Measurements from ENCODE around the gene PTDSS2. TPM values are rescaled to one million over a fixed set of nuclear protein-coding genes. Genes with fewer than 3 reads are reported as not detected.
"Not testable (repeated sequence)": the region's sequence is repeated elsewhere in the genome, so short reads cannot be mapped to it uniquely, and the experiment has no call there.

The PTDSS2 gene
- polyA plus RNA-seq, 4 donors = 9.5 to 20.3 (median 15.4) TPM

DNA sequence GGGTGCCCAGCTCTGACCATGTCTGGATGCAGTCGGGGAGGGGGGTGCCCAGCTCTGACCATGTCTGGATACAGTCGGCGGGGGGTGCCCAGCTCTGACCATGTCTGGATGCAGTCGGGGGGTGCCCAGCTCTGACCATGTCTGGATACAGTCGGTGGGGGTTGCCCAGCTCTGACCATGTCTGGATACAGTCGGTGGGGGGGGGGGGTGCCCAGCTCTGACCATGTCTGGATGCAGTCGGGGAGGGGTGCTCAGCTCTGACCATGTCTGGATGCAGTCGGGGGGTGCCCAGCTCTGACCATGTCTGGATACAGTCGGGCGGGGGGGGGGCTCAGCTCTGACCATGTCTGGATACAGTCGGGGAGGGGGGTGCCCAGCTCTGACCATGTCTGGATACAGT, 38.6 kb upstream of the PTDSS2 start:
- Histone ChIP-seq H3K36me3 (ENCODE audit: control insufficient read depth in 3 of 3, insufficient read depth in 2 of 3, low read depth in 1 of 3, low read length in 3 of 3) (peaks cover 0 to 42% (median 0%) of the 10 kb centered on the region in 3 donors), H3K4me1 (ENCODE audit: control insufficient read depth in 3 of 3, insufficient read depth in 2 of 3, low read depth in 1 of 3, low read length in 2 of 3) (peaks cover 0 to 29% (median 3%) of the 10 kb centered on the region in 3 donors)
- 76 to 84% (median 83%) methylated on average over 7 to 11 of the region's 11 CpGs for WGBS, 3 donors
- H3K4me3 ChIP-seq (ENCODE audit: low read depth in 1 of 3, low read length in 3 of 3); H3K27ac ChIP-seq (ENCODE audit: low read depth in 1 of 3, low read length in 2 of 3); H3K9me3 ChIP-seq (ENCODE audit: control insufficient read depth in 2 of 2, insufficient read depth in 1 of 2, low read depth in 1 of 2, low read length in 1 of 2); H3K27me3 ChIP-seq (ENCODE audit: control insufficient read depth in 3 of 3, insufficient read depth in 3 of 3, low read length in 3 of 3); FAIRE-seq; DNase-seq: not testable (repeated sequence)

GRCh38 chr11:412641-413119, 37.4 kb upstream of the PTDSS2 start:
- FAIRE-seq = no peak
- peak overlapping the region in 1 of 3 donors; percentile 1 for H3K27ac ChIP-seq (ENCODE audit: low read depth in 1 of 3, low read length in 2 of 3)
- no peak overlapping the region for H3K4me3 ChIP-seq (ENCODE audit: low read depth in 1 of 3, low read length in 3 of 3)
- WGBS, 3 donors = 76 to 83% (median 77%) methylated on average over 8 to 15 of the region's 15 CpGs
- no peaks in the 10 kb centered on the region for H3K9me3 ChIP-seq (ENCODE audit: control insufficient read depth in 2 of 2, insufficient read depth in 1 of 2, low read depth in 1 of 2, low read length in 1 of 2)
- H3K27me3 ChIP-seq (ENCODE audit: control insufficient read depth in 3 of 3, insufficient read depth in 3 of 3, low read length in 3 of 3) = peaks cover 0 to 3% (median 0%) of the 10 kb centered on the region in 3 donors
- DNase-seq = no peak
- H3K36me3 ChIP-seq (ENCODE audit: control insufficient read depth in 3 of 3, insufficient read depth in 2 of 3, low read depth in 1 of 3, low read length in 3 of 3) = peaks cover 0 to 40% (median 0%) of the 10 kb centered on the region in 3 donors
- H3K4me1 ChIP-seq (ENCODE audit: control insufficient read depth in 3 of 3, insufficient read depth in 2 of 3, low read depth in 1 of 3, low read length in 2 of 3) = peaks cover 0 to 27% (median 0%) of the 10 kb centered on the region in 3 donors

DNA sequence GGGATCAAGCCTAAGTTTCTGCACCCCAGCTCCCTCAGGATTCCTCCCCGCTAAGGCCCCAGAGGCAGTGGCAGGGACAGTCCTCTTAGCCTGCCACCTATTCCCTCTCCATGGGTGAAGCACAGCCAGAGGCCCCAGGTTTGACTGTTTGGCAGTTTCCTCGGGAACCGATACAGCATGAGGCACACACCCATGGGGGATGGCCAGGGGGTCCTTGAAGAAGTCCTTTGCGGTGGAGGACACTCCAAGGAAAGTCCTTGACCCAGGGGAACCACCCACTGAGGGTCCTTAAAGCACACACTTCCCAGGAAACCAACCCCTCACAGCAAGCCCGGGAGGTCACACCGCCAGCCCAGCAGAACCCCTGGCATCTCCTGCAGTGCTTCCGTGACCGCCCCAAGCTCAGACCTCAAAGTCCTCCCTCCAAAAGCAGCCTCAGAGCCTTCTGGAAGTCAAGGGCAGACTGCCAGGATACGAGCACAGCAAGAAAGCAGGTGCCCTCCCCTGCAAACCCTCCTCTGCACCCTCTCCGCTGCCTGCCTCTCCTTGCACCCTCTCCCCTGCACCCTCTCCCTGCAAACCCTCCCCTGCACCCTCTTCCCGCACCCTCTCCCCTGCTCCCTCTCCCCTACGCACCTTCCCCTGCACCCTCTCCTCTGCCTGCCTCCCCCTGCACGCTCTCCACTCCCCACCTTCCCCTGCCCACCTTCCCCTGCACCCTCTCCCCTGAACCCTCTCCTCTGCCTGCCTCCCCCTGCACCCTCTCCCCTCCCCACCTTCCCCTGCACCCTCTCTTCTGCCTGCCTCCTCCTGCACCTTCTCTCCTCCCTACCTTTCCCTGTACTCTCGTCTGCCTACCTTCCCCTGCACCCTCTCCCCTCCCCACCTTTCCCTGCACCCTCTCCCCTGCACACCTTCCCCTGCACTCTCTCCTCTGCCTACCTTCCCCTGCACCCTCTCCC, 36.7 kb upstream of the PTDSS2 start:
- no peaks in the 10 kb centered on the region for H3K9me3 ChIP-seq (ENCODE audit: control insufficient read depth in 2 of 2, insufficient read depth in 1 of 2, low read depth in 1 of 2, low read length in 1 of 2)
- peak overlapping the region in 1 of 3 donors; percentile 1 for H3K27ac ChIP-seq (ENCODE audit: low read depth in 1 of 3, low read length in 2 of 3)
- DNase-seq (peak in 1 of 2 donors; percentile 45), FAIRE-seq (no peak)
- peaks cover 0 to 30% (median 0%) of the 10 kb centered on the region in 3 donors for H3K4me1 ChIP-seq (ENCODE audit: control insufficient read depth in 3 of 3, insufficient read depth in 2 of 3, low read depth in 1 of 3, low read length in 2 of 3)
- H3K4me3 ChIP-seq (ENCODE audit: low read depth in 1 of 3, low read length in 3 of 3) = no peak overlapping the region
- H3K27me3 ChIP-seq (ENCODE audit: control insufficient read depth in 3 of 3, insufficient read depth in 3 of 3, low read length in 3 of 3) = peaks cover 0 to 7% (median 0%) of the 10 kb centered on the region in 3 donors
- peaks cover 0 to 40% (median 0%) of the 10 kb centered on the region in 3 donors for H3K36me3 ChIP-seq (ENCODE audit: control insufficient read depth in 3 of 3, insufficient read depth in 2 of 3, low read depth in 1 of 3, low read length in 3 of 3)
- WGBS, 3 donors = 25 to 40% (median 38%) methylated on average over 12 to 13 of the region's 14 CpGs

DNA sequence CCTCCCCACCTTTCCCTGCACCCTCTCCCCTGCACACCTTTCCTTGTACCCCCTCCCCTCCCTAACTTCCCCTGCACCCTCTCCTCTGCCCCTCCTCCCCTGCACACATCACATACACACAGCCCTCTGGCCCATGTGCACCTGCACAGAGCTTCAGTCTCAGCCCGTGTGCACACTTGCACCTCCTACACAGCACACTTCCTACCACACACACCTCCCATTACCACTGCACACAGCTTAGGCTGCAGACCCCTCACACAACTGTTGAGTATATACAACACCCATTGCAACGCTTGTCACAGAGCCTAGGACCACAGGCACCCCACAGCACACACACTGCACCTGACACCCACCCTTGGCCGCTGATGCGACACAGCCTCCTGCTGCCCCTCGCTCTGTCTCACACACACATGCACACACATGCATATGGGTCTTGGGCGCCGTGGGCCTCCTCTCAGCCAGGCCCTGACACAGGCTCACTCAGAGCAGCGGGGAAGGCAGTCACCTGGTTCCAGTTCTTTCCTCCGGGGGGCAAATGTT, 35.7 kb upstream of the PTDSS2 start:
- Histone ChIP-seq H3K27ac (ENCODE audit: low read depth in 1 of 3, low read length in 2 of 3) (peak overlapping the region in 1 of 3 donors; percentile 49), H3K36me3 (ENCODE audit: control insufficient read depth in 3 of 3, insufficient read depth in 2 of 3, low read depth in 1 of 3, low read length in 3 of 3) (peaks cover 0 to 40% (median 0%) of the 10 kb centered on the region in 3 donors), H3K27me3 (ENCODE audit: control insufficient read depth in 3 of 3, insufficient read depth in 3 of 3, low read length in 3 of 3) (peaks cover 0 to 7% (median 0%) of the 10 kb centered on the region in 3 donors), H3K4me1 (ENCODE audit: control insufficient read depth in 3 of 3, insufficient read depth in 2 of 3, low read depth in 1 of 3, low read length in 2 of 3) (peaks cover 0 to 30% (median 0%) of the 10 kb centered on the region in 3 donors), H3K9me3 (ENCODE audit: control insufficient read depth in 2 of 2, insufficient read depth in 1 of 2, low read depth in 1 of 2, low read length in 1 of 2) (no peaks in the 10 kb centered on the region), H3K4me3 (ENCODE audit: low read depth in 1 of 3, low read length in 3 of 3) (peak overlapping the region in 2 of 3 donors; percentile 31 to 80)
- DNase-seq = no peak
- 38 to 64% (median 40%) methylated on average over 9 of the region's 9 CpGs for WGBS, 3 donors
- no peak for FAIRE-seq

DNA sequence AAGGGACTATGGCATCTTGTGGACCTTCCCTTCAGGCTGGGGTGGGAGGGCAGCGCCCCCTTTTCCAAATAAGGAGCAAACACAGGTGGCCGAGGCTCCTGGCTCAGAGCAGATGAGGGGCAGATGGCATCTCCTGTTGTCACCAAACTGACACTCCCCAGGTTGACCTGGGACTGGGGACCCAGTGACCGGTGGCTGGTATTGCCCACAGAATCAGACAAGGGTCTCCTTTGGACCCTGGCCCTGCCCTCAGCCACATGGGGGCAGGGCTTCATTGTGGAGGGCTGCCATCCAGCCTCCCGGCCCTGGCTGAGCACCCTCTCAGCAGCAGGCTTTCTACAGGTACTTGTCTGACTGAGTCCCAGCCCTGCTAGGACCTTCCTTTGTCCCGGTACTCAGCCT, 34.4 kb upstream of the PTDSS2 start:
- DNase-seq = peak in 1 of 2 donors; percentile 53
- 16 to 39% (median 25%) methylated on average over 5 of the region's 5 CpGs for WGBS, 3 donors
- Histone ChIP-seq H3K36me3 (ENCODE audit: control insufficient read depth in 3 of 3, insufficient read depth in 2 of 3, low read depth in 1 of 3, low read length in 3 of 3) (peaks cover 0 to 43% (median 4%) of the 10 kb centered on the region in 3 donors), H3K4me1 (ENCODE audit: control insufficient read depth in 3 of 3, insufficient read depth in 2 of 3, low read depth in 1 of 3, low read length in 2 of 3) (peaks cover 0 to 27% (median 0%) of the 10 kb centered on the region in 3 donors), H3K27me3 (ENCODE audit: control insufficient read depth in 3 of 3, insufficient read depth in 3 of 3, low read length in 3 of 3) (peaks cover 0 to 7% (median 0%) of the 10 kb centered on the region in 3 donors), H3K4me3 (ENCODE audit: low read depth in 1 of 3, low read length in 3 of 3) (peak overlapping the region in 2 of 3 donors; percentile 80 to 83), H3K27ac (ENCODE audit: low read depth in 1 of 3, low read length in 2 of 3) (peak overlapping the region; percentile 82 to 96 (median 90)), H3K9me3 (ENCODE audit: control insufficient read depth in 2 of 2, insufficient read depth in 1 of 2, low read depth in 1 of 2, low read length in 1 of 2) (no peaks in the 10 kb centered on the region)
- no peak for FAIRE-seq

DNA sequence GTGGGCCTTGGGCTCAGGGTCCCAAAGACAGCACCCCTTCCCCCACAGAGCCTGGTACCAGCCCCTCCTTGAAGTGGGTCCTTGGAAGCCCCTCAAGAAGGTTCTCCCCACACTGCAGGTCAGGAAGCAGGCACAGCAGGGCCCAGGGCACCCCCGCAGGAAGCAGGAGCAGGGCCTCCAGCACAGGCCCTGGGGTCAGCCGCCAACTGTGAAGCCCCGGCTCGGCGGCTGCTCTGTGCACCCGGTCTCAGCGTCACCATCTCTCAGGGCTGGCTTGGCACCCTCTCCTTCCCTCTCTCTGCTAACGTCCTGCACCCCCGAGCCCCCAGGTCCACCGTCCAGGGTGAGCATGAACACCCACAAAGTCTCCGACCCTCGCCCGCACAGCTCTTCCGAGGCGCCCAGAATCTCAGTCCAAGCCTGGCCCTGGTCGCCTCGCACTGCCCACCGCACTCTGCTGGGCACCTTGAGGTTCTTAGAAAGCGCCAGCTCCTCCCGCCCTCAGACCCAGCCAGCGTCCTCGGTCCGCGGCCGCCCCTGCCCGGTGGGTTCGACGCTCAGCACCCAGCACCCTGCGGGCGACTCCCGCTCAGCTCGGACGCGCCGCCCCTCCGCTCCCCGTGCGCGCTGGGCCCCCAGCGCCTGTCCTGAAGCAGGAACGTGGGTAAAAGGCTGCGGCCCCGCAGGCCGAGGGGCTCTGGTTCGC, 33.9 kb upstream of the PTDSS2 start:
- 4 to 10% (median 5%) methylated on average over 43 to 45 of the region's 45 CpGs for WGBS, 3 donors
- Histone ChIP-seq H3K4me1 (ENCODE audit: control insufficient read depth in 3 of 3, insufficient read depth in 2 of 3, low read depth in 1 of 3, low read length in 2 of 3) (peaks cover 0 to 27% (median 0%) of the 10 kb centered on the region in 3 donors), H3K36me3 (ENCODE audit: control insufficient read depth in 3 of 3, insufficient read depth in 2 of 3, low read depth in 1 of 3, low read length in 3 of 3) (peaks cover 0 to 49% (median 7%) of the 10 kb centered on the region in 3 donors), H3K4me3 (ENCODE audit: low read depth in 1 of 3, low read length in 3 of 3) (peak overlapping the region; percentile 67 to 83 (median 80)), H3K27me3 (ENCODE audit: control insufficient read depth in 3 of 3, insufficient read depth in 3 of 3, low read length in 3 of 3) (peaks cover 0 to 7% (median 0%) of the 10 kb centered on the region in 3 donors), H3K9me3 (ENCODE audit: control insufficient read depth in 2 of 2, insufficient read depth in 1 of 2, low read depth in 1 of 2, low read length in 1 of 2) (no peaks in the 10 kb centered on the region), H3K27ac (ENCODE audit: low read depth in 1 of 3, low read length in 2 of 3) (peak overlapping the region; percentile 82 to 96 (median 90))
- no peak for FAIRE-seq
- no peak for DNase-seq

DNA sequence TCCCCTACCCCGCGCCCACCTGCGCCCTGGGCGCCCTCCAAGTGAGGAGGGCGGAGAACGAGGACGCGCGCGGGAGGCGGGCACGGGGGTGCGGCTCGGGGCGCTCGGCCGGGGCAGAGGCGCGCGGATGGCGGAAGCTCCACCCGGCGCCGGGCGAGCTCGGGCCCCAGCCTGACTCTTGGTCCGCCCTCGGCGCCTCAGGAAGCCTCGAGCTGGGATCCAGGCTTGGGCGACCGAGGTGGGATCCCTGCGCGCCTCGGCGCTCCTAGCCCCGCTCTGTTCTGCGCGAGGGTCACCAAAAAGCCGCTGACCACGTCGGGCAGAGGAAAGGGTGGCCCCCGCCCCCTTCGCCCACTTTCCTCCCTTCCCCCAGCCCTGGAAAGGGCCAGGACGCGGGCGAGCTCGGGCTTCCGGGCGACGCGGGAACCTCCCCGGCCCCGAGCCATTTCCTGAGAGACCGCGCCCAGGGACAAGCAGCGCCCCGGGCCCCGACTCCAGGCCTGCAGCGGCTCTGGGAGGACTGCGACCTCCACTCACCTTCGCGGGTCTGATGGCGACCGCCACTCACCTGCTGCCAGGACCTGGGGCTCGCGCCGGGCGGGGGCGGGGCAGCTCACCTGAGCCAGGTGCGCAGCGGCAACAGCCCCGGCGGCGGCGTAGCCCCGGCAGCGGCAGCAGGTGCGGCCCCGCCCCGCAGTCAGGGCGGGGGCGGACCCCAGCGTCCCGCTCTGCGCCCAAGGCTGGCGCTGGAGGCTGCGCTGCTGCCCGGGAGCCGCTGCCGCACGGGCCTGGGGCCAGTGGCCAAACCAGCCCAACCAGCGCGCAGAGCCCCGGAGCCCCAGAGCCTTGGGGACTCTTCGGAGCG, 33.1 kb upstream of the PTDSS2 start:
- H3K36me3 ChIP-seq (ENCODE audit: control insufficient read depth in 3 of 3, insufficient read depth in 2 of 3, low read depth in 1 of 3, low read length in 3 of 3) = peaks cover 0 to 54% (median 7%) of the 10 kb centered on the region in 3 donors
- peak overlapping the region; percentile 82 to 96 (median 90) for H3K27ac ChIP-seq (ENCODE audit: low read depth in 1 of 3, low read length in 2 of 3)
- DNase-seq (peak; percentile 81 to 93), FAIRE-seq (no peak)
- H3K27me3 ChIP-seq (ENCODE audit: control insufficient read depth in 3 of 3, insufficient read depth in 3 of 3, low read length in 3 of 3) = peaks cover 0 to 7% (median 0%) of the 10 kb centered on the region in 3 donors
- H3K9me3 ChIP-seq (ENCODE audit: control insufficient read depth in 2 of 2, insufficient read depth in 1 of 2, low read depth in 1 of 2, low read length in 1 of 2) = no peaks in the 10 kb centered on the region
- peak overlapping the region; percentile 67 to 83 (median 80) for H3K4me3 ChIP-seq (ENCODE audit: low read depth in 1 of 3, low read length in 3 of 3)
- 0 to 3% (median 1%) methylated on average over 52 to 97 of the region's 97 CpGs for WGBS, 3 donors
- peaks cover 0 to 27% (median 0%) of the 10 kb centered on the region in 3 donors for H3K4me1 ChIP-seq (ENCODE audit: control insufficient read depth in 3 of 3, insufficient read depth in 2 of 3, low read depth in 1 of 3, low read length in 2 of 3)
